KOPT-K1 (cell line): ENCODE results near the gene CCDC24.

Experiments used
- H3K27ac ChIP-seq: fragments of 200-600 bp; sonication (generic); 2 replicates; pipeline ENCODE4 v1.5.1; 2016; ENCODE audit warnings: antibody characterized with exemption, mild to moderate bottlenecking, low read depth, low read length; ENCODE audit not compliant: poor library complexity, severe bottlenecking
- H3K36me3 ChIP-seq: fragments of 200-600 bp; sonication (generic); 2 replicates; pipeline ENCODE4 v1.5.1; 2017; ENCODE audit warnings: antibody characterized with exemption, mild to moderate bottlenecking, low read length, moderate library complexity; ENCODE audit not compliant: insufficient read depth
- H3K9me3 ChIP-seq: fragments of 200-600 bp; sonication (generic); 2 replicates; pipeline ENCODE4 v1.5.1; 2017; ENCODE audit warnings: antibody characterized with exemption, low read length, mild to moderate bottlenecking; ENCODE audit not compliant: insufficient read depth, poor library complexity, severe bottlenecking

The CCDC24 gene

DNA sequence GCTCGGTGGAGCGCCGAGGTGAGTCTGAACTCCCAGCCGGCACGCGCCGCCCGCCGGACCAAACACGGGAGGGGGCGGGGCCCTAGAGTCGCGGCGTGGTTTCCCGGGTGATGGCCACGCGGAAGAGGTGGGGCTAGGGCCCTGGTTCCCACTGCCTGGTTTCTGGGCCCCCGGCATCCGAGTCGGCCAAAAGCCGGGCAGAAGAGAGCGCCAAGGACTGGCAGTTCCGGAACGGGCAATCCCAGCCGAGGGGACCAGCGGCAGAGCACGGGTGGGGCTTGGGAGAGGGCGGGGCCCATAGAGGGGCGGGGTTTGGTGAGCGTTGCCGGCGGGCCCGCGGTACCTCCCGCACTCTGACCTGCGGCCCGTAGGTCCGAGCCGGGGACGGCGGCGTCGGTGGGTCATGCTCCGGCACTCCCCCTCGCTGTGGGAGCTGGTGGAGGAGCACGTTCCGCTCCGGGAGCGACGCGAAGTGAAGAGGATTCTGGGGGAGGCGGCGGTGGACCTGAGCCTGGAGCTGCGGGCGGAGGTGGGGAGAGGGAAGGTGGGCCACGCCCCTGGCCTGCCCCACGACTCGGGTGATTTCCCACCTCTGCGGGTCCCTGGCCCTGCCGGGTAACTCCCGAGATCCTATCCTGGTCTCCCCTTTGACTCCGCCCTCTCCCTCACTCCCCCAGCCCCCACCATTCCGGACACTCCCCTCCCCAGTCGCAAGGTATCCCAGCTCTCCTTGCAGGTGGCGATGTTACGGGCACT lies at the start of gene CCDC24:
Gene CCDC24, plus strand, starts transcription at position 124 of the 756 bp plus-strand sequence. Its CDS starts 280 bp downstream, at position 404.
- H3K36me3 ChIP-seq, result no peaks in the 10 kb centered on the region
- no peaks in the 10 kb centered on the region for H3K9me3 ChIP-seq
- peak within 1 kb of the TSS; percentile 11 for H3K27ac ChIP-seq

DNA sequence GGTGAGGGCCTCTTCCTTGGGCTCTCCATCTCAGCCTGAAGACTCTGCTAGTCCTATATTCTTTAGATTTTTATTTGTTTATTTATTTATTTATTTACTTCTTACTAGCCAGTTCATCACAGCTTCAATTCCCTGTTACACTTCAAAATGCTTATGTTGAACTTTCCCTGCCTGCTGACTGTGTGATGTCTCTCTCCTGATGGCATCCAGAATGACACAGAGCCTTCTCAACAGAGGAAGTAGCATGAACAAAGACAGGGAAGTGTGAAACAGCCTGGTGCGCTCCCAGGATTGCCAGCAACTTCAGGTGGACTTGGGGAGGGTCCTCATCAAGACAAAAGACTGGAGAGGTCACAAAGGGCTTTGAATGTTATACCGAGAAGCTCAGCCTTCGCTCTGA lies 49.0 kb upstream of the CCDC24 start:
- H3K36me3 ChIP-seq, result 0 out of 2 replicates have a peak, but pooled peaks cover 5% of the 10 kb centered on the region
- no peaks in the 10 kb centered on the region for H3K9me3 ChIP-seq
- H3K27ac ChIP-seq, result no peak overlapping the region

DNA sequence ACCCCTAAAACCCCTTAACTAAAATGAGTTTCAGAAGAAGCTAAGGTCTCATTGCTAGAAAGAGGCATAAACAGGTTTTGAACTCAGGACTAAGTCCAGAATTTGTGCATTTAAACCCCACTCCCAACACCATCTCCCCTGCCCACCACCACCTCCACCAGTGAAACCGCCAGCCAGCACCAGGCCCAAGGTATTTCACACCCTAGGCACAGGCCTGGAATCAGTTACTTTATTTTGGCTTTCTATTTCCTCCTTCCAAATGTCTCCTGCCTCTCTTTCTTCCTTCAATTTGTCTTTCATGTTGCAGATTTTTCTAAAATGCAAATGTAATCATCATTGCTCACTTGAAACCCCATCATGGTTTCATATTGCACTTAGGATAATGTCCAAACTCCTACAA lies 46.5 kb upstream of the CCDC24 start:
- Histone ChIP-seq H3K27ac (no peak overlapping the region), H3K9me3 (no peaks in the 10 kb centered on the region), H3K36me3 (peaks cover 9% of the 10 kb centered on the region; the same call in 1 of the 2 replicates)

DNA sequence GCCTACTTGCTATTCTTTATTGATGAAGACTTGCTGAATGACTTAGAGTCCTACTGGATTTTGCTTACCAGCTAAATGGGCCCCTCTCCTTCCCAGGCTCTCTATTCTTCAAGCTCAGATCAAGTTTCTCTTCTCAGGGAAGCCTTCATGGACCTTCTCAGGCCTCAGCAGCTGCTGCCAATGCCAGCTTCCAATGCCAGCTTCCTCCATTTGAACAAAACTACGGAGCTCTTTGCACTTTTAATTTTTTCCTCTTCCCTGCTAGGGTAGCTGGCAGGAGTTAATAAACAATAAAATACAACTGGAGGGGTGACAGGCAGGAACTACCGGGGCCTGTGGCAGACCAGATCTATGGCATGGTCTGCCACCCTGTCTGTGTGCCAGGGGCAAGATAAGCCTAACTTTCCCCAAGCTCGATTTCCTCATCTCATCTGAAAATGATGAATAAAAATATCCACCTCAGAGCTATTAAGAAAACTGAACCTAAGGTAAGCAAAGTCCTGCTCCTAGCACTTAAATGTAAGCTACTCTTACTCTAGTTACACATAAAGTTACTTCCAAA lies 45.6 kb upstream of the CCDC24 start:
- Histone ChIP-seq H3K9me3 (no peaks in the 10 kb centered on the region), H3K27ac (peak overlapping the region; percentile 95), H3K36me3 (peaks cover 18% of the 10 kb centered on the region)

DNA sequence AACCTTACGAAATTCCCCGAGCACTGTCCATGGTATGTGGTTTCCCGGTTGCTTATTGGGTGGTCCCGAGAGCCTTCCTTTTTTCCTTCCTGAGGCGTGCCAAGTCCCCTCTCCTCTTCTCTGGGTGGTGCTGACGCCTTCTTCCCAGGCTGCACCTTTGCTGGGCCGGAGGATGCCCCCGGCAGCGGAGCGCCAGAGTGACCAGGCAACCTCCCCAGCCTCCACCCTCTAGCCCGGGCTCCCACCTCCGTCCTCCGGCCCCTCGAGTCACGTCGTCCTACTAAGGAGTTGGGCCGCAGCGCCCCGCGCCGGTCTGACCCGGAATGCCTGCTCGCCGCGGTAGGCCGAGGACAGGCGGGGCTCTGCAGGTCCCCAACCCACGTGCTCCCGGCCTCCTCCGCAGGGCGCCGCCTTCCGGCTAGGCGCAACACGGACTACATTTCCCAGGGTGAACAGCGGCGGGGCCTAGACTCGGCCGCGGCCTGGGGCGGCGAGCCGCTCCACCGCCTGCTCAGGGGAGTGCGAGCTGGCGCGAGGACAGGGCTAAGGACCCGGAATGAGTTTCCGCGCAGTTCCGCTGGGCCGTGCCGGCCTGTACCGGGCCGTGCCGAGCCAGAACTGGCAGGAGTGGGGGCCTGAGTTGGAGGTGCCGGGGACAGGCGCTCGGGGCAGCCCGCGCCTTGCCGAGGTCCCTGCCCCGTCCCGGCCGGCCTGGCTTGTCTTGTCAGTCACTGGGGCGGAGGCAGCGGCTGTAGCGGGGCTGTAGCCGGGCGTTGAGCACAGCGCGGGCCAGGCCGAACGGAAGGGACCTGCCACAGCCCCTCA lies 45.0 kb upstream of the CCDC24 start, which contains the start of gene IPO13:
Gene IPO13, plus strand, starts transcription at position 715 of the 825 bp plus-strand sequence. CDS start 651 bp downstream, outside the sequence.
- Histone ChIP-seq H3K9me3 (no peaks in the 10 kb centered on the region), H3K36me3 (peaks cover 19% of the 10 kb centered on the region), H3K27ac (peak within 1 kb of the TSS; percentile 95)

DNA sequence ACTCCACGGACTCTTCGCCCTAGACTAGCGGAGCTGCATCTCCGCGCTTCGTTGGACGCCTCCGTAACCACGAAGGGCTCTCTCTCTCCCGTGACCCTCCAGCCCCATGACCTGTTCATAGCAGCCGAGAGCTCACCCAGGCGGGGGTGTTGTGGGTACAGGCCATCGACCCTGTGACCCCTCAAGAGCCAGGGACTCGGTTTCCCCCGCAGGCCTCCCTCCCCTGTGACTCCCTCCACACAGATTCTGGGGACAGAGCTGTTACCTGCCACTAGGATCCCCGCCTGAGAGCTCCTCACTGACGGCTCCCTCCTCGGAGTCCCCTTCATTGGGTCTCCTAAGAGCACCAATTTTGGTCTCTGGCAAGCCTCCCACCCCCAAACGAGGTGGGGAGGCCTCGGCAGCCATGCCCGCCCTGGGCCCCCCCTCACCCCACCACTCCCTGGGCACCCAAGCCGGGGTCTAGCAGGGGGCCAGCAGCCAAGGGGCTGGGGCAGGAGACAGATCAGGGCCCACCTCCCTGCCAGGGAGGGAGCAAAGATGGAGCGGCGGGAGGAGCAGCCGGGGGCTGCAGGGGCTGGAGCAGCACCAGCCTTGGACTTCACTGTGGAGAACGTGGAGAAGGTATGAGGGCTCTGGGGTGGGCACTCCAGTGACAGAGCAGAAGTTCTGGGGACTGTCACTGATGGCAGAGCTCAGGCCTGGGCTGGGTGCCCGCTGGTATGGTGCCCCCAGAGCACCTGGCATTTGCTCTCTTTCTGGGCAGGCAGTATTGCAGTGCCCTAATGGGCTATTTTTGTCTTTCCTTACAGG lies 44.1 kb upstream of the CCDC24 start:
- H3K9me3 ChIP-seq, result no peaks in the 10 kb centered on the region
- H3K36me3 ChIP-seq, result peaks cover 19% of the 10 kb centered on the region
- peak overlapping the region; percentile 95 for H3K27ac ChIP-seq

DNA sequence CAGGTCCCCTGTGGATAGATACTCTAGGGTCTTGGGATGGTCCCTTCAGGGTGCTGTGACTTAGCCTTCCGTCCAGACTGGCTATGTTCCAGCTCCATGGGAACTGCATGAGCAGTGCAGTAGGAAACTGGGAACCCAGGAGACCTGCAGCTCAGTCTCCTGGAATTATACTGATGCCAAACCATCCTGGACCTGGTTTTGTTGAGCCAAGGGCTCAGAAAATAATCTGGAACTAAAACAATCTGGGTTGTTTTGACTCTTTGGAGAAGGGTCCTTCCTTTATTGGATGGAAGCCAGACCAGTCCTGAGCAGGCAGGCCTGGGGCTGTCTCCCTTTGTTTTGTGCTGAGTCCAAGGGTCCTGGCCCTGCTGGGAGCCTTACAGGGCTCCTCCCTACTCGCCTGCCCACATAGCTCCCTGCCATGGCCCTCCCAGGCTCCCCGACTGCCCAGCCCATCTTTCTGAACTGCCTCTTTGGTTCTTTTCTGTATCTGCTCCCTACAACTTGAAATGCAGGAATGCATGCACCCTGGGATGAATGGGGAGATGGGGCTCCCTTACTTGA lies 43.4 kb upstream of the CCDC24 start:
- no peaks in the 10 kb centered on the region for H3K9me3 ChIP-seq
- H3K36me3 ChIP-seq, result peaks cover 19% of the 10 kb centered on the region
- H3K27ac ChIP-seq, result no peak overlapping the region

DNA sequence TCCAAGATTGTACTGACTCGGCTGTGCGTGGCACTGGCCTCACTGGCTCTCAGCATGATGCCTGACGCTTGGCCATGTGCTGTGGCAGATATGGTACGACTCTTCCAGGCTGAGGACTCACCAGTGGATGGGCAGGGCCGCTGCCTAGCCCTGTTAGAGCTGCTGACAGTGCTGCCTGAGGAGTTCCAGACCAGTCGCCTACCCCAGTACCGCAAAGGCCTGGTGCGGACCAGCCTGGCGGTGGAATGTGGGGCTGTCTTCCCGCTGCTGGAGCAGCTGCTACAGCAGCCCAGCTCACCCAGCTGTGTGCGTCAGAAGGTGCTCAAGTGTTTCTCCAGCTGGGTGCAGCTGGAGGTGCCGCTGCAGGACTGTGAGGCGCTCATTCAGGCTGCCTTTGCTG lies 41.7 kb upstream of the CCDC24 start:
- Histone ChIP-seq H3K36me3 (peaks cover 14% of the 10 kb centered on the region), H3K27ac (no peak overlapping the region), H3K9me3 (no peaks in the 10 kb centered on the region)

DNA sequence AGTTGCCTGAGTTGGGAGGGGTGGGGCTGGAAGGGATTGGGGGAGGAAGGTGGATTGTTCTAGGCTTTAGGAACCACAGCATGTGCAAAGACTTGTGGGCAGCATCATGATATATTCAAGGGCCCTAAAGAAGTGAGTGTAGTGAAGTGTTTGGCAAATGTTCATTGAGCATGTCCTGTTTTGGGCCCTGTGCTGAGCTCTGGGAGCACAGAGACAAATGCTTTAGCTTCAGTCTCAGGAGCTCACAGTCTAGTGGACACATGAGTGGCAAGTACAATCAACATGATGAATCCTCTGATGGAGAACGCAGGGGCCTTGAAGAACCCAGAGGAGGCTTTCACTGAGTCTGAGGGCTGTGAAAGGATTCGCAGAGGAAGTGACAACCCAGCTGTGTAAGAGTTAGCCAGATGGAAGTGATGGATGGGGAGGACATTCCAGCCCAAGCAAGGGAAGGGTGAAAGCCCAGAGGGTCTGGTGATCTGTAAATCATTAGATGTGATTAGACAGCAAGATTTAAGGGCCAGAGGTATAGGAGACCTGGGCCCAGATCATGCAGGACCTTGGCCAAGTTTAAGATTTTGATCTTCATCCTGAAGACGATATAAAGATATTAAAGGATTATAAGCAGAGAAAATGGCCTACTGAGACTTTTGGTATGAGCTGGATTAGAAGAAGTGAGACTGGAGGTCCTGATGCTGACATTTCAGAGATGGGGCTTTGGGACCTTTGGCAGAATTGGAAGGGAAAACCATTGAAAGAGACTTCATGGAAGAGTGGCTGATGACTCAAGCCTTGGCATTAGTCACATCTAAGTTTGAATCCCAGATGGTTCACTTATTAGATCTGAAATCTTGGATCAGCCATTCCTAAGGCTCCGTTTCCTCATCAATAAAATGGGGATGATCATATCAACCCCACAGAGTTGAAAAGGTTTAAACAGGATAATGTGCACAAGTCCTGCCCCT lies 40.1 kb upstream of the CCDC24 start:
- Histone ChIP-seq H3K36me3 (peaks cover 20% of the 10 kb centered on the region), H3K9me3 (no peaks in the 10 kb centered on the region), H3K27ac (no peak overlapping the region)

DNA sequence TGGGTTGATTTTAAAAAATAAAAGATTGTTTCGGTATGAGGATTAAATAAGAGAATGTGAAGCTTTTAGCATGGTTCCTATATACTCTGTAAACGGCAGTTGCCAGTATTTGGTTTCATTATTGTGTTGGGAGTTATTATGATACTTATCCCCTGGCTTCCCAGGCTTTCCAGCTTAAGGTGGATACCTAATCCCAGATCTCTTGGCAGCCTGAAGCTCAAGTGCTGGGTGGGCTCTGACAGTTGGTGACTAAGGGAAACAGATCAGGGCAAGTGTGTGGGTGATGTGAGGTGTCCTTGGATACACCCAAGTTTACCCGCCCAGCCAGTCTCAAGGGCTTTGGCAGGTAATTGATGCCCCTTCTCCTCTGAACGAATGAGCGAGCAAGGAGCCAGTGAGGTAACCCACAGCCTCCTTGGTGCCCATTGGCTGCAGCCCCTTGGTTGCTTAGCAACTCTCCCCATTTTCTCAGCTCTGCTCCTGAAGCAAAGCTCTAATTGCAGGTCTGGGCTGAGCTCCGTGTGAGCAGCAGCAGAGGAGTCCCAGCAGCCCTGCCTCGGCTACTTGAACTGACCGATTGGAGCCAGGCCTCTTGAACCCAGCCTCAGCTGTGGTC lies 38.6 kb upstream of the CCDC24 start:
- H3K36me3 ChIP-seq, result peaks cover 35% of the 10 kb centered on the region
- no peaks in the 10 kb centered on the region for H3K9me3 ChIP-seq
- H3K27ac ChIP-seq, result no peak overlapping the region

DNA sequence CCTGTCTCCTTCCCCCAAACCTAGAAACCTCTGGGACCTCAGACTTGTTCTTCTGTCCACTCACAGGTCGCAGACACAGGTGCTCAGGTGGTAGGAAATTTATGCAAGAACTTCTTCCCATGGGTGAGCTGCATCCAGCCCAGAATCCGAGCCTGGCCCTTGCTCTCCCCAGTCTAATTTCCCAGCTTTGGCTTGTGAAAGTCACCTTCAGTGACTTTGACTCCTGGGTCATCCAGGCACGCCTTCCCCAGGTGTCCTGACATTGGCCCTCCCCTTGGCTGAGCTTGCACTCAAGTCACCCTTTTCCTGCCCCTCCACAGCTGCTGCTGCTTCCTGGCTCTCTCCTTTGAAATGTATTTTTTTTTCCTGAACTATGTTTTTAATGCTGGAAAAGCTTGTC lies 38.0 kb upstream of the CCDC24 start:
- Histone ChIP-seq H3K27ac (no peak overlapping the region), H3K9me3 (no peaks in the 10 kb centered on the region), H3K36me3 (peaks cover 40% of the 10 kb centered on the region)

DNA sequence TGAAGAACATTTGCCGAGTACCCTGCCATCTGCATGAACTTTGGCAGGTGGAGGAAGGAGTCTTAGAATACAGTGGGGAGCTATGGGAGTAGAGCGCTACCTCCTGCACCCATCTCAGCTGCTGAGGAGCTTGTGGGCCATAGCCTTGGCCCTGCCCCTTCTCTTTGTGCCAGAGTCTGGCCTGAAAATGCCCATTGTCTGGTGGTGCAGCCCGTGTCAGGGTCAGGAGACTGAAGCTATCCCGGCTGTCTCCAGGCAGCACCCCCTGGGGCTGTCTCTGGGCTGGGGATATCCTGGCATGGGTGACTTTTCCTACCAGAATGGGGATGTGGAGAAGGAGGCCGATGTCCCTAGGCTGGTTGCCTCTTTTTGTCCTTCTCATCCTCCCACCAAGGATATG lies 37.4 kb upstream of the CCDC24 start:
- H3K36me3 ChIP-seq, result peaks cover 47% of the 10 kb centered on the region
- no peaks in the 10 kb centered on the region for H3K9me3 ChIP-seq
- no peak overlapping the region for H3K27ac ChIP-seq

DNA sequence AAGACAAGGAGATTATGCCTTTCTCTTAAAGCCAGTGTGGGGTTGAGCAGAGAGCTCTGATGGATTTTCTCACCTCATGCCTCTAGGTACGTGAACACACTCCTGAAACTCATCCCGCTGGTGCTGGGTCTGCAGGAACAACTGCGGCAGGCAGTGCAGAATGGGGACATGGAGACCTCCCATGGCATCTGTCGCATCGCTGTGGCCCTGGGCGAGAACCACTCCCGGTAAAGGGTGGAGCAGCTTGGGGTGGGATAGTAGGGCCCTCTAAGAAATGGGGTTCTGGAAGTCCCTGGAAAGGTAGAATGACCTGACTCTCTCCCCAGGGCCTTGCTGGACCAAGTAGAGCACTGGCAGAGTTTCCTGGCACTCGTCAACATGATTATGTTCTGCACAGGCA lies 35.2 kb upstream of the CCDC24 start:
- no peaks in the 10 kb centered on the region for H3K9me3 ChIP-seq
- no peak overlapping the region for H3K27ac ChIP-seq
- H3K36me3 ChIP-seq, result peaks cover 50% of the 10 kb centered on the region
